HCT116 (cell line): ENCODE measurements around the gene KMT2C. TPM values are rescaled to one million over a fixed set of nuclear protein-coding genes. Genes with fewer than 3 reads are reported as not detected.

ENCODE experiments used
- ATAC-seq: fragments of 200-7000 bp; cut with Tn5 transposase; 2 replicates; pipeline ENCODE4 v1.9.1; 2020; ENCODE audit warnings: mild to moderate bottlenecking, moderate library complexity
- BruUV-seq: library from RNA; stranded (reverse); fragments of 400-500 nt; replicated peaks from 2 replicates; lab custom pipeline; 2021; lab: Mats Ljungman, UMichigan
- CTCF ChIA-PET: fragments of 300-600 bp; sonication (Branson Sonifier 250); formaldehyde crosslinking; loops from one replicate; lab custom pipeline; 2021; ENCODE audit warnings: antibody characterized with exemption; lab: Charles Lee
- POLR2A ChIA-PET: fragments of 300-600, 350-600 bp; sonication (Branson Sonifier 250); formaldehyde crosslinking; loops from one replicate; lab custom pipeline; 2021; ENCODE audit warnings: antibody characterized with exemption; lab: Charles Lee
- RAD21 ChIA-PET, 2 experiments: fragments of 300-600 bp; sonication (Branson Sonifier 250); formaldehyde crosslinking; loops; one replicate each; lab custom pipeline; 2023; ENCODE audit warnings: low total read pairs in 2 of 2; ENCODE audit not compliant: uncharacterized antibody in 2 of 2, unreplicated experiment in 2 of 2, low non-redundant PET in 1 of 2; lab: Charles Lee
- DNase-seq: peaks from one replicate; pipeline ENCODE4 v3.0.0-alpha.2; 2010; ENCODE audit warnings: low read depth, low spot score
- H2AFZ ChIP-seq: fragments of 200-600 bp; shearing (Covaris generic), sonication (generic); 2 replicates; pipeline ENCODE4 v1.6.1; 2017; ENCODE audit warnings: low read depth, mixed run types, mixed read lengths, antibody characterized with exemption, low read length; ENCODE audit not compliant: poor library complexity, severe bottlenecking
- H3K27ac ChIP-seq: 2 replicates; pipeline ENCODE4 v1.5.1; 2012; ENCODE audit warnings: low read depth, low read length
- H3K27me3 ChIP-seq: fragments of 200-600 bp; sonication (generic); 2 replicates; pipeline ENCODE4 v1.6.1; 2016; ENCODE audit warnings: mixed run types, low read length, mixed read lengths; ENCODE audit not compliant: insufficient read depth
- H3K36me3 ChIP-seq, 2 experiments: fragments of 200-500 bp in 1 of 2; fragments of 200-600 bp in 1 of 2; sonication (Bioruptor generic) in 1 of 2; sonication (generic) in 1 of 2; 2 replicates each; pipeline versions ENCODE4 v1.5.1 to v1.6.1; 2014 to 2016; ENCODE audit warnings: low read length in 2 of 2, inconsistent platforms in 1 of 2, mixed read lengths in 1 of 2, mixed run types in 1 of 2; ENCODE audit not compliant: insufficient read depth in 2 of 2, control insufficient read depth in 1 of 2
- H3K4me1 ChIP-seq, 2 experiments: fragments of 200-600 bp in 1 of 2; sonication (generic) in 1 of 2; 2 replicates each; pipeline versions ENCODE4 v1.5.1 to v1.6.1; 2012 to 2017; ENCODE audit warnings: low read length in 2 of 2, inconsistent platforms in 1 of 2, mild to moderate bottlenecking in 1 of 2, mixed read lengths in 1 of 2, mixed run types in 1 of 2, moderate library complexity in 1 of 2; ENCODE audit not compliant: insufficient read depth in 2 of 2, control insufficient read depth in 1 of 2
- H3K4me2 ChIP-seq: fragments of 200-600 bp; sonication (generic); 2 replicates; pipeline ENCODE4 v1.6.1; 2017; ENCODE audit warnings: mixed run types, low read length, mixed read lengths
- H3K4me3 ChIP-seq, 2 experiments: fragments of 200-600 bp in 1 of 2; sonication (generic) in 1 of 2; replicated peaks in 1 of 2; 2 replicates each; pipeline ENCODE4 v1.5.1; 2011 to 2016; ENCODE audit warnings: low read length in 2 of 2, control low read depth in 1 of 2, low read depth in 1 of 2, mild to moderate bottlenecking in 1 of 2, mixed read lengths in 1 of 2, mixed run types in 1 of 2
- H3K79me2 ChIP-seq: fragments of 200-600 bp; sonication (generic); 2 replicates; pipeline ENCODE4 v1.6.1; 2017; ENCODE audit warnings: mild to moderate bottlenecking, mixed run types, low read length, moderate library complexity, mixed read lengths; ENCODE audit not compliant: insufficient read depth
- H3K9ac ChIP-seq: fragments of 200-600 bp; sonication (generic); 2 replicates; pipeline ENCODE4 v1.6.1; 2016; ENCODE audit warnings: low read length, mixed read lengths
- H3K9me2 ChIP-seq: fragments of 200-600 bp; sonication (generic), shearing (Covaris generic); 2 replicates; pipeline ENCODE4 v1.6.1; 2017; ENCODE audit warnings: mixed run types, mild to moderate bottlenecking, moderate library complexity; ENCODE audit not compliant: insufficient read depth
- H3K9me3 ChIP-seq, 2 experiments: fragments of 200-500 bp in 1 of 2; fragments of 200-600 bp in 1 of 2; sonication (Bioruptor generic) in 1 of 2; sonication (generic) in 1 of 2; 2 replicates each; pipeline ENCODE4 v1.6.1; 2014 to 2017; ENCODE audit warnings: low read length in 2 of 2, mixed read lengths in 2 of 2, inconsistent platforms in 1 of 2, low read depth in 1 of 2, mild to moderate bottlenecking in 1 of 2, mixed run types in 1 of 2, moderate library complexity in 1 of 2; ENCODE audit not compliant: control insufficient read depth in 1 of 2, insufficient read depth in 1 of 2
- H4K20me1 ChIP-seq: fragments of 200-600 bp; sonication (generic), shearing (Covaris generic); 2 replicates; pipeline ENCODE4 v1.6.1; 2017; ENCODE audit warnings: mixed run types, mild to moderate bottlenecking, moderate library complexity; ENCODE audit not compliant: insufficient read depth
- ATF3 ChIP-seq: IDR thresholded peaks from 2 replicates; pipeline ENCODE4 v1.6.1; 2012
- CBX3 ChIP-seq: IDR thresholded peaks from 2 replicates; pipeline ENCODE4 v1.6.1; 2012; ENCODE audit warnings: low read depth
- CEBPB ChIP-seq: IDR thresholded peaks from 2 replicates; pipeline ENCODE4 v1.6.1; 2012; ENCODE audit warnings: low read depth
- CTCF ChIP-seq, 3 experiments: fragments of 200-600 bp in 1 of 3; sonication (generic) in 1 of 3; IDR thresholded peaks in 2 of 3; conservative IDR thresholded peaks in 1 of 3; 2 replicates each; pipeline ENCODE4 v1.5.1; 2012 to 2017; ENCODE audit warnings: low read depth in 2 of 3, low read length in 2 of 3, antibody characterized with exemption in 1 of 3, borderline replicate concordance in 1 of 3, control low read depth in 1 of 3, mild to moderate bottlenecking in 1 of 3, mixed read lengths in 1 of 3, mixed run types in 1 of 3, moderate library complexity in 1 of 3; ENCODE audit not compliant: insufficient read depth in 1 of 3
- EGR1 ChIP-seq: IDR thresholded peaks from 2 replicates; pipeline ENCODE4 v1.6.1; 2012; ENCODE audit warnings: low read depth
- ELF1 ChIP-seq: IDR thresholded peaks from 2 replicates; pipeline ENCODE4 v1.6.1; 2012; ENCODE audit warnings: low read depth, borderline replicate concordance
- EZH2phosphoT487 ChIP-seq: fragments of 200-600 bp; IDR thresholded peaks from 2 replicates; pipeline ENCODE4 v1.6.1; 2018; ENCODE audit warnings: antibody characterized with exemption, borderline replicate concordance
- FOSL1 ChIP-seq: IDR thresholded peaks from 2 replicates; pipeline ENCODE4 v1.6.1; 2012; ENCODE audit warnings: low read depth
- JUND ChIP-seq: IDR thresholded peaks from 2 replicates; pipeline ENCODE4 v1.6.1; 2012
- MAX ChIP-seq: IDR thresholded peaks from 2 replicates; pipeline ENCODE4 v1.6.1; 2012
- POLR2AphosphoS5 ChIP-seq: IDR thresholded peaks from 2 replicates; pipeline ENCODE4 v1.6.1; 2011; ENCODE audit warnings: mild to moderate bottlenecking, low read depth, low read length, moderate library complexity
- RAD21 ChIP-seq: IDR thresholded peaks from 2 replicates; pipeline ENCODE4 v1.6.1; 2012; ENCODE audit warnings: low read depth, mild to moderate bottlenecking
- REST ChIP-seq: IDR thresholded peaks from 2 replicates; pipeline ENCODE4 v1.6.1; 2012; ENCODE audit warnings: low read depth
- SIN3A ChIP-seq: IDR thresholded peaks from 2 replicates; pipeline ENCODE4 v1.6.1; 2012; ENCODE audit warnings: low read depth
- SP1 ChIP-seq: IDR thresholded peaks from 2 replicates; pipeline ENCODE4 v1.6.1; 2012; ENCODE audit warnings: low read depth
- SRF ChIP-seq: IDR thresholded peaks from 2 replicates; pipeline ENCODE4 v1.6.1; 2012; ENCODE audit warnings: low read depth
- TCF7L2 ChIP-seq: IDR thresholded peaks from 2 replicates; pipeline ENCODE4 v1.7.0; 2011; ENCODE audit warnings: borderline replicate concordance, inconsistent platforms; ENCODE audit not compliant: insufficient read depth, insufficient read length; ENCODE audit errors: extremely low read depth
- YY1 ChIP-seq: IDR thresholded peaks from 2 replicates; pipeline ENCODE4 v1.6.1; 2011; ENCODE audit warnings: low read length, low read depth, moderate library complexity, mild to moderate bottlenecking; ENCODE audit not compliant: insufficient replicate concordance; ENCODE audit errors: extremely low read depth
- ZFX ChIP-seq: fragments of 450-650 bp; IDR thresholded peaks from 2 replicates; pipeline ENCODE4 v1.6.1; 2017
- ZNF274 ChIP-seq: fragments of 200-500 bp; sonication (Bioruptor generic); IDR thresholded peaks from 2 replicates; pipeline ENCODE4 v1.6.1; 2014; ENCODE audit warnings: mild to moderate bottlenecking, low read depth, low read length, inconsistent platforms
- intact Hi-C: fragments of 100-400 bp; cut with micrococcal nuclease; formaldehyde crosslinking; loops from 2 replicates; pipeline ENCODE4 v1.10.0; 2022
- total RNA-seq: library from RNA; stranded (reverse); gene quantifications from one replicate; pipeline ENCODE4 v1.2.1, GENCODE V29; 2021; ENCODE audit not compliant: unreplicated experiment

The KMT2C gene
- total RNA-seq, 1 experiment from 2014 or later, result 22.9 TPM

- Histone ChIP-seq H3K4me2 (peak overlapping the region; percentile 92), H4K20me1 (no peaks in the 10 kb centered on the region), H3K9me2 (no peaks in the 10 kb centered on the region), H3K79me2 (no peaks in the 10 kb centered on the region; the same call in 1 of the 2 replicates), H3K4me3 (peak overlapping the region; percentile 72 to 85), H3K36me3 (no peaks in the 10 kb centered on the region), H3K27me3 (no peaks in the 10 kb centered on the region), H3K9me3 (no peaks in the 10 kb centered on the region)
- ATAC-seq (no peak), DNase-seq (no peak)
- CTCF ChIA-PET, result no interaction called here
- RAD21 ChIA-PET, result no interaction called here
- POLR2A ChIA-PET, result no interaction called here
- intact Hi-C loops, result loop anchor here (10.0 kb wide), 2 partner anchors 210 to 250 kb away; partner anchors contain the start of gene XRCC2
- TF ChIP-seq YY1 (no peak), SP1 (no peak), ELF1 (no peak), JUND (no peak), EGR1 (no peak), ZNF274 (no peak), RAD21 (no peak), SRF (no peak), FOSL1 (no peak), SIN3A (no peak), REST (no peak), ZFX (no peak), TCF7L2 (no peak), MAX (no peak), ATF3 (no peak), CEBPB (no peak), CTCF (IDR thresholded peaks at IDR 0.05 in 2 of 3, conservative IDR thresholded peaks at IDR 0.05 in 1 of 3; ENCODE audit: borderline replicate concordance in 1 of 3, insufficient read depth in 1 of 3, low read depth in 2 of 3, low read length in 2 of 3) (no peak), EZH2phosphoT487 (no peak), CBX3 (no peak), POLR2AphosphoS5 (no peak)
- TF ChIP-seq, all 23 proteins: peak for 0
- TSS peak; percentile 96 for BruUV-seq
- peaks cover 7 to 12% of the 10 kb centered on the region in 2 experiments for H3K4me1 ChIP-seq
- peak overlapping the region; percentile 91 for H3K9ac ChIP-seq
- H2AFZ ChIP-seq, result no peak overlapping the region
- peak overlapping the region; percentile 96; the same call in 1 of the 2 replicates for H3K27ac ChIP-seq
Observed at GRCh38 chr7:152465119-152465387, 29.2 kb upstream of the KMT2C start.
